RWPE1 (cell line): Measurements from ENCODE around the gene BNC2.

Experiments used
- CTCF ChIA-PET: fragments of 350-600 bp; sonication (Branson Sonifier 250); formaldehyde crosslinking; extraction: SDS; loops from one replicate; lab custom pipeline; 2021; lab: Yijun Ruan, JAX
- POLR2A ChIA-PET: fragments of 400-600 bp; formaldehyde crosslinking; extraction: SDS; loops from one replicate; lab custom pipeline; 2020; ENCODE audit warnings: antibody characterized with exemption; ENCODE audit not compliant: low non-redundant PET; lab: Yijun Ruan, JAX
- DNase-seq: peaks from one replicate; pipeline ENCODE4 v3.0.0; 2012; ENCODE audit warnings: low spot score
- H3K27ac ChIP-seq: fragments of 450-650 bp; 2 replicates; pipeline ENCODE4 v1.5.1; 2017
- TF ChIP-seq, protein P1 (sequence below): fragments of 450-650 bp; conservative IDR thresholded peaks from 2 replicates; pipeline ENCODE4 v1.5.1; 2017; ENCODE audit warnings: low read depth, mild to moderate bottlenecking

BNC2 gene

DNA sequence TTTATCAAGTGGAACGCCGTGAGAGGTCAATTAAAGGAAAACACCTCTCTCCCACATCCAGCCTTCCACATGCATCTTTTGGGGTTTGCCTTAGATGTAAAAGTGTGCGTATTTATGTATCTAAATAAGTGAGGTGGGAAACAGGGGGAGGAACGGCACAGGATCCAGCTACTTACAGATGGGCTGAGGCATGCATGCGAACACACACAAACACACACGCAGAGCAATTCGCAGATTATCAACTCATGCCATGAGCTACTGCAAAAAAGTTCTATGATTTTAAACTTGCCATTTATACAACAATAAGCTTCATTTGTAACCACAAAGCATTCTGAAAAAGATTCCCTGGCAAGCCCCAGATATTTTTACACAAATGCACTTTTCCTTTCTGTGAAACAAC is 242.1 kb downstream of the BNC2 start:
- DNase-seq: no peak
- TF ChIP-seq, protein P1, sequence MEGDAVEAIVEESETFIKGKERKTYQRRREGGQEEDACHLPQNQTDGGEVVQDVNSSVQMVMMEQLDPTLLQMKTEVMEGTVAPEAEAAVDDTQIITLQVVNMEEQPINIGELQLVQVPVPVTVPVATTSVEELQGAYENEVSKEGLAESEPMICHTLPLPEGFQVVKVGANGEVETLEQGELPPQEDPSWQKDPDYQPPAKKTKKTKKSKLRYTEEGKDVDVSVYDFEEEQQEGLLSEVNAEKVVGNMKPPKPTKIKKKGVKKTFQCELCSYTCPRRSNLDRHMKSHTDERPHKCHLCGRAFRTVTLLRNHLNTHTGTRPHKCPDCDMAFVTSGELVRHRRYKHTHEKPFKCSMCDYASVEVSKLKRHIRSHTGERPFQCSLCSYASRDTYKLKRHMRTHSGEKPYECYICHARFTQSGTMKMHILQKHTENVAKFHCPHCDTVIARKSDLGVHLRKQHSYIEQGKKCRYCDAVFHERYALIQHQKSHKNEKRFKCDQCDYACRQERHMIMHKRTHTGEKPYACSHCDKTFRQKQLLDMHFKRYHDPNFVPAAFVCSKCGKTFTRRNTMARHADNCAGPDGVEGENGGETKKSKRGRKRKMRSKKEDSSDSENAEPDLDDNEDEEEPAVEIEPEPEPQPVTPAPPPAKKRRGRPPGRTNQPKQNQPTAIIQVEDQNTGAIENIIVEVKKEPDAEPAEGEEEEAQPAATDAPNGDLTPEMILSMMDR: no peak
- no peak overlapping the region for H3K27ac ChIP-seq
- ChIA-PET POLR2A (no interaction called here), CTCF (interaction anchor here (0.6 to 0.7 kb wide), 2 partner anchors 407 to 873 kb away, joined by 3 to 4 read pairs; no protein-coding TSS in a partner anchor)

DNA sequence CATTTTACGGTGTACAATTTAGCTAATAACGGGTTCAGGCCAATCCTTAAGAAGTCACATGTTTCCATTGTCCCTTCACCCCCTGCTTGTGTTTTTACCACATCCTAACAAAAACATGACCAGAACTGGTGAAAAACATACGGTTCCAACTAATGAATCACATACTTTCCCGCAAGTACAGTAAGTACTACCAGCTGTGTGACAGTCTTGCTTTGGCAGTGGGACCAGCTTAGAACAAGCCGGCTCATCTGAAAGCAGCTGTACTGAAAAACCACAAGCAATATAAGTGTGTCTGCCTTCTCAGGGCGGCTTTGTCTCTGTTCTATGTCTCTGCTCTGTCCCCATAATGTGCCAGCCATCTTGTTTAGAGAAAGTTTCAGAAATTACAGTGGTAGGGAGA is 242.5 kb downstream of the BNC2 start:
- CTCF ChIA-PET: interaction anchor here (0.6 to 1.0 kb wide), 2 partner anchors 13 to 873 kb away, joined by 3 to 4 read pairs; no protein-coding TSS in a partner anchor

DNA sequence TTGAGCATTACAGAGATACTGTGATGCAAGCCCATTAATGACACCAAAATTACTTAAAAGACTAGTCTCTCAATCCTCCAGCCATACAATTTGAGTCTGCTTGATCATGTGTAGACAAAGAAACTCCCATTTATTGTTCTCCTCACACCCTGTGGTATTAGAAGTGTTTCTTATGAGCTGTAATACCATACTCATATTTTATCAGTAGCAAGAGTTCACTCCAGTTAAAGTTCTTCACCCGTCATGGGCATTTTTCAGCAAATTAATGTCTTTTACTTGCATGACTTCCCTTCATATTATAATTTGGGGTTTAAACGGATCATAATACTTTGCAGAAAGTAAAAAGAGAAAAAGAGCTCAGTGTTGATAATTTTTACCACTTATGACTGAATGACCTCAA is 242.9 kb downstream of the BNC2 start:
- no peak overlapping the region for H3K27ac ChIP-seq
- ChIA-PET CTCF (interaction anchor here (1.0 kb wide), 1 partner anchor 12 kb away, joined by 3 read pairs; no protein-coding TSS in a partner anchor), POLR2A (no interaction called here)
- TF ChIP-seq, protein P1: no peak
- no peak for DNase-seq

More for the DNA sequence above, 242.5 kb downstream of the BNC2 start:
- TF ChIP-seq, protein P1: no peak
- DNase-seq: no peak
- no peak overlapping the region for H3K27ac ChIP-seq
- POLR2A ChIA-PET: no interaction called here

DNA sequence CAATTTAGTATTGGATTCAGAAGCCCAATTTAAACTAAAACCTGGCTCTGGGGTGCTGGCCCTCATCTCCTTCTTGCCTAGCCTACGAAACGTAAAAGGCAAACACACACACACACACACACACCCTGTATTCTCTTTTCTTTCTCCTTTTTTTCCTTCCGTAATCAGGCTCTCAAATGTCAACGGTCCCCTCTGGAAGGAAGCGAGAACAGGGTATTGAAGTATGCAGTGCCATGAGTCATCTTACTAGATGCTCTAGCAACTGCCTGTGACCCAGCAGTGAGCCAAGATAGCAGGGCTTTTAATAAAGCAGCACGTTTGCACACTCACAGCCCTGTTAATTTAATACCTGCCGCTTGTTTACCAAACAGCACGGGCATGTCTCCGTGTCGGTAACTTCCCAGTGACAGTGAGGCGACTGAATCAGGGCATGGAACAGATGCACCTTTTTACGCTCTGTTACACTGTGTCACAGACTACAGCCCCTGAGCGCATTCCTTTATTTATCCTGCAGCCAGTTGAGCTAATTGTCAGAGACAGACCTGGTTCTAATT is 243.8 kb downstream of the BNC2 start:
- no peak overlapping the region for H3K27ac ChIP-seq
- TF ChIP-seq, protein P1: no peak
- peak; percentile 4 for DNase-seq
- ChIA-PET CTCF (no interaction called here), POLR2A (no interaction called here)

DNA sequence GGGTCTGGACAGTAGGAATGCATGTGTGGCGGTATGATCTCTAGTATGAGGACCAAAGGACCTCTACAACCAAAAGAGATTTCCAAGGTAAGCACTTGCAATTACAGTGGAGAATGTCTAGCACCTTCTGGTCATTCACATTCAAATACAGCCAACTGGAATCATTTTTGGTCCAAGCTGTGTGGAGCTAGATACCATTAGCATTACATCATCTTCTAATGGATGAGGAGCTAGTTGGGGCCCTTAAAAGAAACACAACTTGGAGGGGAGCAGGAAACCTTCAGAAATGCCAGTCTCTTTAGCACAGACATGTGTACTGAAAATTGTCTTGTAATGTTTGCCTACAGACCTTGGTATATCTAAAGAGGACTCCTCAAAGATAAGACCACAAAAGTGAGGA is 244.7 kb downstream of the BNC2 start:
- CTCF ChIA-PET: no interaction called here
- POLR2A ChIA-PET: no interaction called here
- TF ChIP-seq, protein P1: no peak
- H3K27ac ChIP-seq: no peak overlapping the region
- no peak for DNase-seq

DNA sequence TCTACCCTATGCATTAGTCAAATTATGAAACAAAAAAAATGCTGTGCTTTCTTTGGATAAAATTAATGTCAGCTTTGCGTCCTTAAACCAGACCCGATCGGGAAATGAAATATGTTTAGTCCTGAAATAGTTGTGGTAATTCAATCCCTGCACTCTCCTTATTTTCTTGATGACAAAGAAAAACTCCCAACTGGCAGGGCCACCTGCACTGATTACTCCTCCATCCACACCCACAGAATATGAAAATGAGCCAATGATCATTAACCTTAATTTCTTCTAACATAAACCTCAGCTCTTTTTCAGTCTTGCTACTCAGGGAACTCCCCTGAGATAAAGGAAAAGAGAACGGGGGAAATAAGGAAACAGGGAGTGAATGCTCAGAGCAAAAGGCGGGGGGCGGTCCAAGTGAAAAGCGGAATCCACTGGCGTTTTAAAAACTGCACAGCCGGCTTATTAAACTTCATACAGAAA is 245.3 kb downstream of the BNC2 start:
- TF ChIP-seq, protein P1: no peak
- DNase-seq: no peak
- ChIA-PET CTCF (interaction anchor here (0.7 kb wide), 1 partner anchor 195 kb away, joined by 3 read pairs; no protein-coding TSS in a partner anchor), POLR2A (no interaction called here)
- H3K27ac ChIP-seq: no peak overlapping the region
